ENCODE data around the gene ARHGAP22. TPM values are rescaled to one million over a fixed set of nuclear protein-coding genes. Genes with fewer than 3 reads are reported as not detected.

ARHGAP22 gene
- total and polyA plus RNA-seq, 11 donors: 1.1 to 9.5 (median 2.8) TPM

- no peak for TF ChIP-seq POLR2A (IDR thresholded peaks at IDR 0.05)
- TF ChIP-seq CTCF (IDR thresholded peaks at IDR 0.05): no peak
- Histone ChIP-seq H3K9me3 (no peaks in the 10 kb centered on the region), H3K4me1 (no peaks in the 10 kb centered on the region), H3K36me3 (no peaks in the 10 kb centered on the region), H3K27me3 (no peaks in the 10 kb centered on the region), H3K4me3 (no peak overlapping the region), H3K27ac (no peak overlapping the region)
- ATAC-seq (no peak), DNase-seq (no peak)
- 91 to 98% (median 96%) methylated on average over 6 of the region's 6 CpGs for WGBS, 4 donors
- intact Hi-C loops (cut with DNase I): no loop called here
Observed at GRCh38 chr10:48542471-48543181, 62.2 kb downstream of the ARHGAP22 start.

- H3K4me3 ChIP-seq: no peak overlapping the region
- H3K4me1 ChIP-seq: no peaks in the 10 kb centered on the region
- no peaks in the 10 kb centered on the region for H3K27me3 ChIP-seq
- H3K27ac ChIP-seq: no peak overlapping the region
- TF ChIP-seq CTCF (IDR thresholded peaks at IDR 0.05) (no peak), POLR2A (IDR thresholded peaks at IDR 0.05) (no peak)
- no peak for ATAC-seq
- H3K9me3 ChIP-seq: no peaks in the 10 kb centered on the region
- no peaks in the 10 kb centered on the region for H3K36me3 ChIP-seq
- 85 to 88% (median 86%) methylated on average over 7 of the region's 7 CpGs for WGBS, 4 donors
- no peak for DNase-seq
- intact Hi-C loops (cut with DNase I): no loop called here
Observed at GRCh38 chr10:48541144-48541795, 63.6 kb downstream of the ARHGAP22 start.

GRCh38 chr10:48538611-48539010 is 66.3 kb downstream of the ARHGAP22 start:
- Histone ChIP-seq H3K9me3 (no peaks in the 10 kb centered on the region), H3K27me3 (no peaks in the 10 kb centered on the region), H3K4me1 (peaks cover 0 to 6% (median 0%) of the 10 kb centered on the region in 12 donors), H3K36me3 (no peaks in the 10 kb centered on the region), H3K4me3 (no peak overlapping the region), H3K27ac (no peak overlapping the region)
- no peak for TF ChIP-seq POLR2A (IDR thresholded peaks at IDR 0.05)
- no peak for TF ChIP-seq CTCF (IDR thresholded peaks at IDR 0.05)
- ATAC-seq (no peak), DNase-seq (no peak)
- intact Hi-C loops (cut with DNase I): no loop called here
- WGBS, 4 donors: 84 to 89% (median 87%) methylated on average over 2 of the region's 2 CpGs

All from heart left ventricle (tissue), 16 donors.